ENCODE measurements around the gene GABRB2. TPM values are rescaled to one million over a fixed set of nuclear protein-coding genes. Genes with fewer than 3 reads are reported as not detected.

GABRB2 gene
- total and polyA plus RNA-seq, 4 donors: 0.08 TPM; not detected in 3

GRCh38 chr5:161411156-161411555, 135.4 kb downstream of the GABRB2 start:
- Histone ChIP-seq H3K9me3 (ENCODE audit: control insufficient read depth in 4 of 4, low read length in 3 of 4) (no peaks in the 10 kb centered on the region), H3K36me3 (ENCODE audit: control insufficient read depth in 4 of 4, insufficient read depth in 3 of 4, low read depth in 1 of 4, low read length in 3 of 4) (no peaks in the 10 kb centered on the region), H3K4me3 (ENCODE audit: low read depth in 1 of 3, low read length in 3 of 3) (no peak overlapping the region), H3K27me3 (ENCODE audit: control insufficient read depth in 4 of 4, insufficient read depth in 4 of 4, low read length in 3 of 4) (no peaks in the 10 kb centered on the region), H3K9ac (ENCODE audit: low read depth in 1 of 2, low read length in 2 of 2) (no peak overlapping the region), H3K27ac (ENCODE audit: low read depth in 1 of 2, low read length in 2 of 2) (no peak overlapping the region), H3K4me1 (ENCODE audit: control insufficient read depth in 4 of 4, insufficient read depth in 4 of 4, low read length in 3 of 4) (no peaks in the 10 kb centered on the region)
- no peak for TF ChIP-seq FOXA1 (IDR thresholded peaks at IDR 0.05)
- no peak for TF ChIP-seq YY1 (IDR thresholded peaks at IDR 0.05)
- no peak for TF ChIP-seq MAX (IDR thresholded peaks at IDR 0.05)
- TF ChIP-seq HNF4G (IDR thresholded peaks at IDR 0.05): no peak
- TF ChIP-seq EGR1 (IDR thresholded peaks at IDR 0.05; ENCODE audit: low read depth in 2 of 2): no peak
- no peak for TF ChIP-seq SP1 (IDR thresholded peaks at IDR 0.05)
- no peak for TF ChIP-seq RAD21 (IDR thresholded peaks at IDR 0.05)
- no peak for DNase-seq (ENCODE audit: low spot score)

GRCh38 chr5:161410640-161411039, 135.9 kb downstream of the GABRB2 start:
- H3K4me1 ChIP-seq (ENCODE audit: control insufficient read depth in 4 of 4, insufficient read depth in 4 of 4, low read length in 3 of 4): no peaks in the 10 kb centered on the region
- no peaks in the 10 kb centered on the region for H3K9me3 ChIP-seq (ENCODE audit: control insufficient read depth in 4 of 4, low read length in 3 of 4)
- no peak for TF ChIP-seq NR2F2 (IDR thresholded peaks at IDR 0.05)
- no peaks in the 10 kb centered on the region for H3K36me3 ChIP-seq (ENCODE audit: control insufficient read depth in 4 of 4, insufficient read depth in 3 of 4, low read depth in 1 of 4, low read length in 3 of 4)
- WGBS: 74% methylated on average over 5 of the region's 5 CpGs
- no peak overlapping the region for H3K9ac ChIP-seq (ENCODE audit: low read depth in 1 of 2, low read length in 2 of 2)
- H3K27me3 ChIP-seq (ENCODE audit: control insufficient read depth in 4 of 4, insufficient read depth in 4 of 4, low read length in 3 of 4): no peaks in the 10 kb centered on the region
- no peak for DNase-seq (ENCODE audit: low spot score)
- H3K4me3 ChIP-seq (ENCODE audit: low read depth in 1 of 3, low read length in 3 of 3): no peak overlapping the region
- no peak overlapping the region for H3K27ac ChIP-seq (ENCODE audit: low read depth in 1 of 2, low read length in 2 of 2)

GRCh38 chr5:161409471-161409870, 137.1 kb downstream of the GABRB2 start:
- Histone ChIP-seq H3K4me1 (ENCODE audit: control insufficient read depth in 4 of 4, insufficient read depth in 4 of 4, low read length in 3 of 4) (no peaks in the 10 kb centered on the region), H3K4me3 (ENCODE audit: low read depth in 1 of 3, low read length in 3 of 3) (no peak overlapping the region), H3K27me3 (ENCODE audit: control insufficient read depth in 4 of 4, insufficient read depth in 4 of 4, low read length in 3 of 4) (no peaks in the 10 kb centered on the region), H3K9ac (ENCODE audit: low read depth in 1 of 2, low read length in 2 of 2) (no peak overlapping the region), H3K27ac (ENCODE audit: low read depth in 1 of 2, low read length in 2 of 2) (no peak overlapping the region), H3K9me3 (ENCODE audit: control insufficient read depth in 4 of 4, low read length in 3 of 4) (no peaks in the 10 kb centered on the region), H3K36me3 (ENCODE audit: control insufficient read depth in 4 of 4, insufficient read depth in 3 of 4, low read depth in 1 of 4, low read length in 3 of 4) (no peaks in the 10 kb centered on the region)
- no peak for TF ChIP-seq ATF3 (IDR thresholded peaks at IDR 0.05)
- TF ChIP-seq TAF1 (conservative IDR thresholded peaks at IDR 0.05): no peak
- no peak for TF ChIP-seq MAX (IDR thresholded peaks at IDR 0.05)
- no peak for TF ChIP-seq HNF4G (IDR thresholded peaks at IDR 0.05)
- no peak for TF ChIP-seq RXRA (IDR thresholded peaks at IDR 0.05)
- TF ChIP-seq FOXA2 (IDR thresholded peaks at IDR 0.05): no peak
- no peak for TF ChIP-seq YY1 (IDR thresholded peaks at IDR 0.05)
- no peak for TF ChIP-seq RAD21 (IDR thresholded peaks at IDR 0.05)
- no peak for TF ChIP-seq JUND (IDR thresholded peaks at IDR 0.05)
- no peak for TF ChIP-seq CTCF (IDR thresholded peaks at IDR 0.05; ENCODE audit: low read depth, low read length, missing input control)
- TF ChIP-seq REST (IDR thresholded peaks at IDR 0.05): no peak
- no peak for TF ChIP-seq SP1 (IDR thresholded peaks at IDR 0.05)
- no peak for TF ChIP-seq GABPA (IDR thresholded peaks at IDR 0.05 in 1 of 2, conservative IDR thresholded peaks at IDR 0.05 in 1 of 2)
- DNase-seq (ENCODE audit: low spot score): no peak
- WGBS: 57% methylated on average over 2 of the region's 2 CpGs

Data from liver (tissue), 9 donors.